Measurements from ENCODE around the gene ERFE. TPM values are rescaled to one million over a fixed set of nuclear protein-coding genes. Genes with fewer than 3 reads are reported as not detected.

The ERFE gene
- total RNA-seq, 1 experiment from 2014 or later, result 10.3 TPM

GRCh38 chr2:238139196-238140039 lies 19.4 kb upstream of the ERFE start:
- CTCF ChIA-PET, result no interaction called here
- DNase-seq (ENCODE audit: low read depth, low spot score) (no peak), ATAC-seq (no peak)
- H3K27ac ChIP-seq (ENCODE audit: low read length), result no peak overlapping the region
- TF ChIP-seq POLR2AphosphoS5 (IDR thresholded peaks at IDR 0.05; ENCODE audit: low read depth, low read length) (no peak), TCF7L2 (IDR thresholded peaks at IDR 0.05; ENCODE audit: low read depth, low read length) (no peak), CTCF (IDR thresholded peaks at IDR 0.05) (peak; percentile 89)
- no TSS peak for BruUV-seq (replicated peaks)
- intact Hi-C loops (cut with micrococcal nuclease; ENCODE audit: unreplicated experiment), result no loop called here
- H3K36me3 ChIP-seq (ENCODE audit: control insufficient read depth, insufficient read depth, low read length), result no peaks in the 10 kb centered on the region
- H3K9me3 ChIP-seq (ENCODE audit: control insufficient read depth, insufficient read depth, low read depth, low read length), result no peaks in the 10 kb centered on the region
- in situ Hi-C loops (cut with HindIII; ENCODE audit: low pct_unique_long_range_greater_than_20kb, low sequenced_read_pairs), result no loop called here
- no peak overlapping the region for H3K4me3 ChIP-seq (ENCODE audit: low read depth in 2 of 2, low read length in 2 of 2)
- POLR2A ChIA-PET, result no interaction called here
- peaks cover 35% of the 10 kb centered on the region for H3K4me1 ChIP-seq (ENCODE audit: control insufficient read depth, insufficient read depth, low read length)
- H3K27me3 ChIP-seq (ENCODE audit: control insufficient read depth, insufficient read depth, low read length), result no peaks in the 10 kb centered on the region

GRCh38 chr2:238140040-238140439 lies 18.7 kb upstream of the ERFE start:
- no peak overlapping the region for H3K27ac ChIP-seq (ENCODE audit: low read length)
- in situ Hi-C loops (cut with HindIII; ENCODE audit: low pct_unique_long_range_greater_than_20kb, low sequenced_read_pairs) (no loop called here), intact Hi-C loops (cut with micrococcal nuclease; ENCODE audit: unreplicated experiment) (no loop called here)
- POLR2A ChIA-PET, result no interaction called here
- H3K27me3 ChIP-seq (ENCODE audit: control insufficient read depth, insufficient read depth, low read length), result no peaks in the 10 kb centered on the region
- no peak for ATAC-seq
- CTCF ChIA-PET, result no interaction called here
- TF ChIP-seq CTCF (IDR thresholded peaks at IDR 0.05), result no peak
- no peak for TF ChIP-seq REST (IDR thresholded peaks at IDR 0.05; ENCODE audit: insufficient read depth in 1 of 2, low read depth in 2 of 2, low read length in 1 of 2)
- TF ChIP-seq SIN3A (IDR thresholded peaks at IDR 0.05; ENCODE audit: borderline replicate concordance, insufficient read depth, low read depth, low read length), result no peak
- TF ChIP-seq TCF7L2 (IDR thresholded peaks at IDR 0.05; ENCODE audit: low read depth, low read length), result no peak
- no peak for TF ChIP-seq POLR2AphosphoS5 (IDR thresholded peaks at IDR 0.05; ENCODE audit: low read depth, low read length)
- H3K36me3 ChIP-seq (ENCODE audit: control insufficient read depth, insufficient read depth, low read length), result no peaks in the 10 kb centered on the region
- BruUV-seq (replicated peaks), result no TSS peak
- no peak for DNase-seq (ENCODE audit: low read depth, low spot score)
- peaks cover 35% of the 10 kb centered on the region for H3K4me1 ChIP-seq (ENCODE audit: control insufficient read depth, insufficient read depth, low read length)
- H3K9me3 ChIP-seq (ENCODE audit: control insufficient read depth, insufficient read depth, low read depth, low read length), result no peaks in the 10 kb centered on the region
- no peak overlapping the region for H3K4me3 ChIP-seq (ENCODE audit: low read depth in 2 of 2, low read length in 2 of 2)
